ENCODE data around the gene TSPAN4. TPM values are rescaled to one million over a fixed set of nuclear protein-coding genes. Genes with fewer than 3 reads are reported as not detected.

TSPAN4 gene
- total and polyA plus RNA-seq, 2 donors (not counting 1 experiment from before 2014, with no cell fraction given) = 102 to 191 TPM

DNA sequence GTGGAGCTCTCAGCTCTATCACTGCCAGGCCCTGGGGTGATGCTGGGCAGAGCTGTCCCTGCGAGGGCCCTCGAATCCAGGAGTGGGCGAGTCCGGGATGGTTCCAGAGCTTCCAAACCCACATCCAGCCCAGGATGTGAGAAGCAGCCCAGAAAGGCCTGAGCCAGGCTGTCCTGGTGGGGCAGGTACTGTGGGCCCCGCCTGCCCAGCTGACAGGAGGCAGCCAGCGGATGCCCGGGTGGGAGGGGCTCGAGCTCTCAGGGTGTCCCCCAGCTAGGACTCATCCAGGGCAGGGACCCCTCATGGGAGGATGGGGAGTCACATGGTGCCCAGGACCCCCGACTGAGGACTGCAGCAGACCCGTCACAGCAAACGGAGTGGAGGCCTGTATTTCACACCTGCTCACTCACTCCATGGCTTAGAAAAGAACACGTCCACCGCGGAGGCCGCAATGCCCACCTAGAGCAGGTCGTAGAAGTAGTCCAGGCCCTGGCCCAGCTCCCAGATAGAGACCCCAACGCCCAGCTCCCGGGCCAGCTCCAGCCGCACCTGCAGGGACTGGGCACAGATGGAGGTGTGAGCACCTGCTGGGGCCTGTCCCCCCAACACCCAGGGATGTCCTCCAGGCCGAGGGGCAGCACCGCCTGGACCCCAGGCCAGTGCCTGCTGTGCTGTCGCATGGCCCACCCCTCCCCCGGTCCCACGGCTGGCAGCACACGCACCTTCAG is 26.9 kb downstream of the TSPAN4 start:
- Histone ChIP-seq H3K9ac (ENCODE audit: insufficient read depth, low read length) (no peak overlapping the region), H3K4me2 (ENCODE audit: extremely low read depth, insufficient read depth, low read length) (no peak overlapping the region), H3K4me1 (ENCODE audit: control insufficient read depth, extremely low read depth, insufficient read depth, low read length) (peaks cover 11% of the 10 kb centered on the region), H4K20me1 (ENCODE audit: control insufficient read depth, extremely low read depth, insufficient read depth, low read length) (no peaks in the 10 kb centered on the region), H3K36me3 (ENCODE audit: control insufficient read depth, insufficient read depth, low read length) (peaks cover 13% of the 10 kb centered on the region), H3K27me3 (ENCODE audit: control insufficient read depth, insufficient read depth, low read length) (no peaks in the 10 kb centered on the region), H3K27ac (ENCODE audit: insufficient read depth, low read length) (no peak overlapping the region), H3K4me3 (replicated peaks in 1 of 4; ENCODE audit: control extremely low read depth in 1 of 4, insufficient read depth in 1 of 4, low read depth in 3 of 4, low read length in 4 of 4) (no peak overlapping the region), H3K9me3 (ENCODE audit: control insufficient read depth, insufficient read depth, low read depth, low read length) (no peaks in the 10 kb centered on the region), H2AFZ (ENCODE audit: low read length) (no peak overlapping the region), H3K79me2 (ENCODE audit: control insufficient read depth, insufficient read depth, low read length) (no peaks in the 10 kb centered on the region)
- no peak for DNase-seq (ENCODE audit: low read depth in 2 of 2)
- TF ChIP-seq CTCF (conservative IDR thresholded peaks at IDR 0.05 in 1 of 2, IDR thresholded peaks at IDR 0.05 in 1 of 2; ENCODE audit: low read depth in 1 of 2, low read length in 2 of 2) = no peak
- no peak for TF ChIP-seq EZH2 (IDR thresholded peaks at IDR 0.05; ENCODE audit: low read length, missing control alignments)

DNA sequence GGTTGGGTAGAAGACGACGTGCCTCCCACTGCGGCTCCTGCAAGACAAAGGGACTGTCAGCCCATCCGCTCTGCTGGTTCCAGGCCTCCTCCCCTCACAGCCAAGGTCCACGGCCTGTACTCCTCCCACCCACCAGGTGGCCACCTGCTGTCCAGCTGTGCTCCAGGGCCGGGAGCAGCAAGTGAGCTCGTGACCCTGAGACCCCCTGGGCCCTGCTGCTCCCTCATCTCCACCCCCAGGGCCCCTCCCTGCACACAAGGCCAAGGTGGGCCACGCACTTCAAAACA is 27.4 kb downstream of the TSPAN4 start:
- Histone ChIP-seq H3K9me3 (ENCODE audit: control insufficient read depth, insufficient read depth, low read depth, low read length) (no peaks in the 10 kb centered on the region), H4K20me1 (ENCODE audit: control insufficient read depth, extremely low read depth, insufficient read depth, low read length) (no peaks in the 10 kb centered on the region), H3K4me1 (ENCODE audit: control insufficient read depth, extremely low read depth, insufficient read depth, low read length) (peaks cover 11% of the 10 kb centered on the region), H2AFZ (ENCODE audit: low read length) (no peak overlapping the region), H3K79me2 (ENCODE audit: control insufficient read depth, insufficient read depth, low read length) (no peaks in the 10 kb centered on the region), H3K4me2 (ENCODE audit: extremely low read depth, insufficient read depth, low read length) (no peak overlapping the region), H3K27me3 (ENCODE audit: control insufficient read depth, insufficient read depth, low read length) (no peaks in the 10 kb centered on the region), H3K4me3 (replicated peaks in 1 of 4; ENCODE audit: control extremely low read depth in 1 of 4, insufficient read depth in 1 of 4, low read depth in 3 of 4, low read length in 4 of 4) (no peak overlapping the region), H3K36me3 (ENCODE audit: control insufficient read depth, insufficient read depth, low read length) (peaks cover 12% of the 10 kb centered on the region), H3K27ac (ENCODE audit: insufficient read depth, low read length) (no peak overlapping the region), H3K9ac (ENCODE audit: insufficient read depth, low read length) (no peak overlapping the region)
- TF ChIP-seq EZH2 (IDR thresholded peaks at IDR 0.05; ENCODE audit: low read length, missing control alignments) (no peak), CTCF (conservative IDR thresholded peaks at IDR 0.05 in 1 of 2, IDR thresholded peaks at IDR 0.05 in 1 of 2; ENCODE audit: low read depth in 1 of 2, low read length in 2 of 2) (no peak)
- no peak for DNase-seq (ENCODE audit: low read depth in 2 of 2)

- Histone ChIP-seq H3K4me3 (replicated peaks in 1 of 4; ENCODE audit: control extremely low read depth in 1 of 4, insufficient read depth in 1 of 4, low read depth in 3 of 4, low read length in 4 of 4) (no peak overlapping the region), H3K27me3 (ENCODE audit: control insufficient read depth, insufficient read depth, low read length) (no peaks in the 10 kb centered on the region), H3K79me2 (ENCODE audit: control insufficient read depth, insufficient read depth, low read length) (no peaks in the 10 kb centered on the region), H2AFZ (ENCODE audit: low read length) (no peak overlapping the region), H3K36me3 (ENCODE audit: control insufficient read depth, insufficient read depth, low read length) (peaks cover 10% of the 10 kb centered on the region), H3K4me1 (ENCODE audit: control insufficient read depth, extremely low read depth, insufficient read depth, low read length) (peaks cover 11% of the 10 kb centered on the region), H4K20me1 (ENCODE audit: control insufficient read depth, extremely low read depth, insufficient read depth, low read length) (no peaks in the 10 kb centered on the region), H3K9me3 (ENCODE audit: control insufficient read depth, insufficient read depth, low read depth, low read length) (no peaks in the 10 kb centered on the region), H3K27ac (ENCODE audit: insufficient read depth, low read length) (no peak overlapping the region), H3K9ac (ENCODE audit: insufficient read depth, low read length) (no peak overlapping the region), H3K4me2 (ENCODE audit: extremely low read depth, insufficient read depth, low read length) (no peak overlapping the region)
- TF ChIP-seq EZH2 (IDR thresholded peaks at IDR 0.05; ENCODE audit: low read length, missing control alignments) (no peak), CTCF (conservative IDR thresholded peaks at IDR 0.05 in 1 of 2, IDR thresholded peaks at IDR 0.05 in 1 of 2; ENCODE audit: low read depth in 1 of 2, low read length in 2 of 2) (no peak)
- no peak for DNase-seq (ENCODE audit: low read depth in 2 of 2)
These were observed 27.8 kb downstream of the TSPAN4 start for GRCh38 chr11:870418-870817.

Measured in fibroblast of lung (primary cell).